RPMI8226 (cell line): ENCODE results near the gene TNNI2.

ENCODE experiments used
- DNase-seq: peaks from one replicate; pipeline ENCODE4 v3.0.0-alpha.2; 2015

Gene TNNI2

DNA sequence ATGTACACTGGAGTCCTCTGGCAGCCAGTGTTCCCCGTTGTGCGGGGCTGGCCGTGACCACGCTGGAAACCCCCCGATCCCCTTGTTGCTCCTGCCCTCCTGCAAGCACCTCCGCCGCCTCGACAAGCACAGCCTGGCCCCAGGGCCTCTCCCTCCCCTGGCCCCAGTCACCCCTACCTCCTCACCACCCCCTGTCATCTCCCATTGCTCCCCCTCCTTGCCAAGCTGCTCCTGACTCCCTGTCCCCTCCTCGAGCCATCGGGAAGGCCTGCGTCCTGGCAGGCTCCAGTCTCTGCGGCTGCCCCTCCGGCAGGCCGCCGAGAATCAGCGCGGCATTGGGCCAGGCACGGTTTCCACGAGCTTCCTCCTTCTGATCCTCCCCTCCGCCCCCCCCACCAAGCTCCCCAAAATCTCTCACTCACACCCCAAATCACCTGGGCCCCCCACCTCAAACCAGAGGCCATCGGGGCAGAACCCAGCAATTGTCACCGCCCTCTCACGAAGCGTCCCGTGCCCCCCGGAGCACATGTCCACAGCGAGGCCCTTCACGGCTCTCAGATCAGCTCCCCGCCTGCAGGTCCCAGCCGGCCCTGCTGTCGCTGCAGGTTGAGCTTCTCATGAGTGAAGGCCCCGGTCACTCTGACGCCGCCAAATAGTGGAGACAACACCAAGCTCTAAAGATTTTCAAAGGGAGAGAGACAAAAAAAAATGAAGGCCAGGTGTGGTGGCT is 8.4 kb downstream of the TNNI2 start:
- no peak for DNase-seq

DNA sequence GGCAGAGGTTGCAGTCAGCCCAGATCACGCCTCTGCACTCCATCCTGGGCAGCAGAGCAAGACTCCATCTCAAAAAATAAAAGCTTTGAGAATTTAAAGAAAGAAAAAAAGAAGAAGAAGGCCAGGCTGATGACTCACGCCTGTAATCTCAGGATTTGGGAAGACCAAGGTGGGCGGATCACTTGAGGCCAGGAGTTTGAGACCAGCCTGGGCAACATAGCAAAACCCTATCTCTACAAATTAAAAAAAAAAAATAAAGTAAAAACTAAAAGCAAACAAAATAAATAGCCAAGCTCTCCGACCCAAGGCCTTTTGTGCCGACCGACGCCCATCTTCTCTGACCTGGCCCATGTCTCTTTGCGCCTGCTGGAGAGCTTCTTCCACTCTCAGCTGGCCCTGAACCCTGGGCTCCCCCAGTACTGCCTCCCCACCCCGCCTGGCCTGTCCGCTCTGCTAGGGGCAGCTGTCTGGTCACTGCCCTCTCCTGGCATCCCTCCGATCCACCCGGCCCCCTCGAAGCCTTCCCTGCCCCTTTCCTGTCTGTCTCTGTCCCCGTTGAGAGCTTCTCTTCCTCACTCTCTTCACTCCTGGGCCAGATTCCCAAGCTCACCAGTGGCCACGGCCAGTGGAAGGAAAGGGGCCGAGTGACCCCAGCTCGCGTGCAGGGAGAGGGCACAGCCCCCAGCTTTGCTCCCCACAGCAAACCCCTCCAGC is 9.3 kb downstream of the TNNI2 start:
- no peak for DNase-seq

GRCh38 chr11:1848640-1849430 is 10.1 kb downstream of the TNNI2 start:
- no peak for DNase-seq

GRCh38 chr11:1851468-1852180 is 12.8 kb downstream of the TNNI2 start:
- no peak for DNase-seq

- peak; percentile 54 for DNase-seq
Measured at GRCh38 chr11:1852271-1852876, 13.6 kb downstream of the TNNI2 start.

- DNase-seq, result peak; percentile 91
Measured at GRCh38 chr11:1852877-1853276, 14.1 kb downstream of the TNNI2 start, which contains the start of gene LSP1. LSP1 (plus strand) TSS chr11:1853084; CDS start chr11:1853145, 61 bp downstream.

DNA sequence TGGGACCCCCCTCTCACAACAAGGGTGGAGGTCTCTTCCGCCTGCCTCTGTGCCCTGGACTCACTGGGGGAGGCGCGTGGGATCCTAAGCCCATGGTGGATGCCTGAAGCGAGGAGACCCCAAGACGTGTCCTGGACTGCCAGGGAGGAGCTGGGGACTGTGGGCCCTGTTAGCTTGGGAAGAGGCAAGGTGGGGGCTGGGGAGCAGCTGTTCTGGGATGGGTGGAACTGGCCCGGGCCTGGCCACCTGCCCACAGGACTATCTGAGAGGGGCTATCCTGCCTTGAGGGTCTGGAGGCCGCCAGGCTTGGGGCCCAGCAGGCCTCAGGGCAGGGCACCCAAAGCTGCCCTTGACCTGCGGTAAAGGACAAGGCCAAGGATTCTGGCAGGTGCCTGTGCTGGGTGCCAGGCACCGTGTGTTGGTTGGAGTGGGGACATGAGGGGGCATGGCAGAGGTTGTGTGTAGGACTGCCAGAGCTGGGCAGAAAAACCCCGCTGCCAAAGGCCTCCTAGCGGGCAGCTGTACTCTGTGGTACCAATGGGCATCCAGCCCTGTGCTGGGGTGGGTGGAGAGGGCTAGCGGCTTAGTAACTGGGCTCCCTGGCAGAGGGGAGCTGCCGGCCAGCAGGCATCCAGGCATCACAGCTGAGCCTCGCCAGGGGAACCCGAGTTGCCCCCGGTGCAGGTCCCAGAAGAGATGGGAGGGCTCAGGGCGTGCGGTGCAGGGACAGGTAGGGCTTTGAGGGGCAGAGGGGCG is 14.8 kb downstream of the TNNI2 start:
- DNase-seq, result peak; percentile 62

DNA sequence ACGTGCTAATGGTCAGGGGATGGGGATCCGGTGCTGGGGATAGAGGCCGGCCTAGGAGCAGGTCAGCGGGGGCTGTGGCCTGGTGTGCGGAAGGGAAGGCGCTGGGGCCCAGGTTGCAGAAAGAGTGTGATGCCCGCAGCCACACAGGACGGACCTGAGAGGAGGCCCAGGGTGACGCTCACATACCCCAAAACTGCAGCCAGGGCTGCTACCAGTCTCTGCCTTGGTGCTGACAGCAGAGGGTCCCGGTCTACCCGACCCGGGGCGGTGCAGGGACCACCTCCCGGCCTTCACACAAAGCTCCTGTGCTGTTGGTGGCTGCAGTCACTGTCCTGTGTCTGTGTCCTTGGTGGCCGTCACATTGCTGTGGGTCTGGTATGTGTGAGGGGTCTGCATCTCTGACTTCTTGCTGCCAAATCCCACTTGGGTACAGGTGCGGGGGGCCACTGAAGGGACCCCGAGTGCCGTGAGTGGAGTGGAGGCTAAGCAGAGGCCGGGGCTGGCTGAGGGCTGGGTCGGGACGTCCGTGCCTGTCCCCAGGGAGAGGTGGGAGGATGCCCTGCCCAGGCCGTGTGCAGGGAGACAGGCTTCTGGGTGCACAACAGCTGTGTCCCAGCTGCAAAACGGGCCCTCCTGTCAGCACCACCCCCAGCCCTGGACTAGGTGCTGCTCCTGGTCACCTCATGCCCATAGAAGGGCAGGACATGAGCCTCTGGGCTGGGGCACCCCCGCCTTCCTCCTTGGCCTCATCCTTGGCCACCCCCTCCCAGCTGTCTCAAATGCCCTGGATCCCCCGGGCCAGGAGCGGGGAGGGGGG is 15.6 kb downstream of the TNNI2 start:
- no peak for DNase-seq

DNA sequence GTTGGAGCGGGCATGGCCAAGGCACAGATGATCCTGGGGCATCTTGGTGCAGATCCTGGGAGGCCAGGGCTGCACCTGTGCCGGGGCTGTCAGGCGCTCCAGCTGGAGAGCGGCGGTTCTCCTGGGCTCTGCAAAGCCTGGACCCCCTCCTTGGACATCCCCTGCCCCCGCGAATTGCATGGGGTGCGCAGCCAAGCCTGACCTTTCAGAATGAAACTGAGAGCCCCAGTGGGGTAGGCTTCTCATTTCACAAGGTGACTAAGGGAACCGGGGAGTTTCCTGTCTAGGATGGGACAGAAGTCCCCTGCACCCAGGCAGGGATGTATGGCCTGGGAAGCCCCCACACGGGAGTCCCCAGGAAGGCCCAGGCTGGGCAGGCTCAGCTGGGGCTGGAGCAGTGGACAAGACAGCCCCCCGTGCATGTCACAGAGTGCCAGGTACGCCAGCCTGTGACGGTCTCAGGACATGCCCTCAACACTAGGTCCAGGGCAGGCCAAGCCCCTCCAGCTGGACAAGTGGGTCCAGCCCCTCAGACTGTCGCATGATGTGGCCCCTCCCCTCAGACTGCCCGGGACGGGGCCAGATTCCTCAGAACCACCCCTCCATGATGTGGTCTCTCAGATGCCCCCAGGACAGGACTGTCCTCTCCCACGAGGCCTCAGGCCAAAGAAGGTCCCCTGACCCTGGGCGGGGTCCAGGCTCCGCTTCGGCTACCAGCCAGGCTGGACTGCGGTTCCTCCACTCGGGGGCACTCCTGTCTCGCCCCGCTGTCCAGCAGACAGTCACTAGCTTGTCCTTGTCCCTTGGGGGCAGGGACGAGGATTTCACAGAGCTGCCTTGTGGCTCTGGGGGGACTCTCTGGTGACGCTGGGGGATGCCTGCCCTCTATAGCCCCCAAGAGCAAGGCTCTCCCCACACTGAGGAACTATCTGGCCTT is 16.4 kb downstream of the TNNI2 start:
- DNase-seq, result no peak

GRCh38 chr11:1855886-1856265 is 17.1 kb downstream of the TNNI2 start:
- DNase-seq, result no peak

- DNase-seq, result no peak
Measured at GRCh38 chr11:1856306-1857005, 17.7 kb downstream of the TNNI2 start.

DNA sequence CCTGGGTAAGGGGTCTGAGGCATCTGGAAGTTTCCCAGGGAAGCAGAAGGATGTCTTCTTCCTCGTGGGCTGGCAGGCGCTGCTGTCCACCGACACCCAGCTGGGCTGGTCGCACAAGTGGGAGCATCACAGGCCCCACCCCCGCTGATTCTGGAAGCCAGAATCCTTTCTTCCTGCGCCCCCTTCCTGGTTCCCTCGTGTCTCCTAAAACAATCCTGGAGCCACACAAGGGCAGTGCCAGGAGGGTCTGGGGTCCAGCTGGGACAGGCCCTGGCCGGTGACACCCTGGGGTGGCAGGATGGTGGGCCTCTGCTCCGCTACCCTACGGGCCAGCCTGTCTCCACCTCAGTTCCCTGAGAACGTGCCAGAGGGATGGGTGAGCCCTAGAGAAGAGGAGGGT is 18.3 kb downstream of the TNNI2 start:
- no peak for DNase-seq

DNA sequence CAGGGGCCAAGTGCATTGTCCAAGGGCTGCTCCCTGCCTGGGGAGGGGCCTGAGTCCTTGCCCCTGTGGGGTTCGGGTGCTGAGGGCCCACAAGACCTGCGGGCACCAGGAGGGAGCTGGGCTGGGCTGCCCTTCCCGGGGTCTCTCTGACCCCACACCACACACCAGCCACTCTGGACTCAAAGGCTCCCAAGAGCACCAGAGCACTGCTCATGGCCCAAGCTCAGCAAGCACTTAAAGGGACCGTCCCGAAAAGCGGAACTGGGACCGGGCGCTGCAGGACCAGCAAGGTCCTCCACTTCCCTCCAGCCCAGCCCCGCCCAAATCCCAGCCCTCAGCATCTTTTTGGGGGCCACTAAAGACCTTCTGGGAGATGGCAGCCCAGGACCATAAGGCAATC is 19.4 kb downstream of the TNNI2 start:
- DNase-seq, result no peak

GRCh38 chr11:1858576-1858975 is 19.8 kb downstream of the TNNI2 start:
- DNase-seq, result no peak

- no peak for DNase-seq
Measured at GRCh38 chr11:1859004-1859403, 20.2 kb downstream of the TNNI2 start.

GRCh38 chr11:1860108-1860507 is 21.3 kb downstream of the TNNI2 start:
- no peak for DNase-seq

GRCh38 chr11:1861435-1862411 is 22.9 kb downstream of the TNNI2 start:
- DNase-seq, result no peak
